GM10847 (cell line): ENCODE results near the gene ALDH5A1.

Experiments used
- POLR2A ChIP-seq: IDR thresholded peaks from 2 replicates; pipeline ENCODE4 v1.6.1; 2011; ENCODE audit not compliant: insufficient read length; ENCODE audit errors: extremely low read depth

The ALDH5A1 gene

GRCh38 chr6:24566020-24566767 is 71.4 kb downstream of the ALDH5A1 start:
- TF ChIP-seq POLR2A: no peak

- TF ChIP-seq POLR2A: no peak
Observed at GRCh38 chr6:24568683-24569082, 73.9 kb downstream of the ALDH5A1 start.

GRCh38 chr6:24569811-24570210 is 75.0 kb downstream of the ALDH5A1 start:
- no peak for TF ChIP-seq POLR2A

- TF ChIP-seq POLR2A: no peak
Observed at GRCh38 chr6:24571361-24571760, 76.6 kb downstream of the ALDH5A1 start.

GRCh38 chr6:24574809-24575208 is 80.0 kb downstream of the ALDH5A1 start:
- TF ChIP-seq POLR2A: no peak

GRCh38 chr6:24576447-24576846 is 81.7 kb downstream of the ALDH5A1 start:
- TF ChIP-seq POLR2A: no peak

GRCh38 chr6:24581084-24581669 is 86.4 kb downstream of the ALDH5A1 start:
- TF ChIP-seq POLR2A: no peak

- TF ChIP-seq POLR2A: no peak
Observed at GRCh38 chr6:24583463-24584381, 89.0 kb downstream of the ALDH5A1 start.

GRCh38 chr6:24584382-24584720 is 89.6 kb downstream of the ALDH5A1 start:
- TF ChIP-seq POLR2A: no peak
